CD8-positive, alpha-beta memory T cell (primary cell): ENCODE measurements around the gene ACTR10. TPM values are rescaled to one million over a fixed set of nuclear protein-coding genes. Genes with fewer than 3 reads are reported as not detected.

ENCODE experiments used
- CTCF ChIA-PET: fragments of 350-600 bp; sonication (Branson Sonifier 250); formaldehyde crosslinking; loops from one replicate; lab custom pipeline; 2021; ENCODE audit warnings: antibody characterized with exemption; lab: Charles Lee
- POLR2A ChIA-PET: fragments of 350-600 bp; sonication (Branson Sonifier 250); formaldehyde crosslinking; loops from one replicate; lab custom pipeline; 2021; ENCODE audit warnings: antibody characterized with exemption; lab: Charles Lee
- DNase-seq, 5 donors: peaks; one replicate each; pipeline versions ENCODE4 v3.0.0 to v3.0.0-alpha.2; 2020 to 2022; ENCODE audit warnings: mixed read lengths in 1 of 5
- H3K27ac ChIP-seq: one replicate; pipeline ENCODE4 v1.7.0; 2013; ENCODE audit warnings: low read depth, mild to moderate bottlenecking, low read length, moderate library complexity
- H3K27me3 ChIP-seq: 2 replicates; pipeline ENCODE4 v1.7.0; 2013; ENCODE audit warnings: low read length, mild to moderate bottlenecking; ENCODE audit not compliant: insufficient read depth, poor library complexity, severe bottlenecking
- H3K36me3 ChIP-seq: 2 replicates; pipeline ENCODE4 v1.7.0; 2013; ENCODE audit warnings: mild to moderate bottlenecking, low read length, moderate library complexity; ENCODE audit not compliant: insufficient read depth
- H3K4me1 ChIP-seq: 2 replicates; pipeline ENCODE4 v1.7.0; 2013; ENCODE audit warnings: mild to moderate bottlenecking, low read length, moderate library complexity; ENCODE audit not compliant: insufficient read depth
- H3K4me3 ChIP-seq: 2 replicates; pipeline ENCODE4 v1.7.0; 2013; ENCODE audit warnings: mild to moderate bottlenecking, low read length
- H3K9me3 ChIP-seq: 2 replicates; pipeline ENCODE4 v1.7.0; 2013; ENCODE audit warnings: mild to moderate bottlenecking, low read length
- H3K27ac Mint-ChIP-seq, 8 donors: one replicate each; pipeline ENCODE4 v1.8.0; 2020 to 2021; ENCODE audit warnings: mixed read lengths in 8 of 8, mild to moderate bottlenecking in 6 of 8, inconsistent platforms in 3 of 8, moderate library complexity in 3 of 8
- H3K27me3 Mint-ChIP-seq, 2 donors: one replicate each; pipeline ENCODE4 v1.8.0; 2020 to 2021; ENCODE audit warnings: mixed read lengths in 2 of 2, mild to moderate bottlenecking in 1 of 2, moderate library complexity in 1 of 2
- H3K36me3 Mint-ChIP-seq, 3 donors: one replicate each; pipeline ENCODE4 v1.8.0; 2020 to 2021; ENCODE audit warnings: mixed read lengths in 3 of 3, inconsistent platforms in 1 of 3, mild to moderate bottlenecking in 1 of 3
- H3K4me1 Mint-ChIP-seq, 3 donors: one replicate each; pipeline ENCODE4 v1.8.0; 2020 to 2021; ENCODE audit warnings: mixed read lengths in 3 of 3, inconsistent platforms in 1 of 3, mild to moderate bottlenecking in 1 of 3
- H3K4me3 Mint-ChIP-seq, 7 donors: one replicate each; pipeline ENCODE4 v1.8.0; 2020 to 2021; ENCODE audit warnings: mixed read lengths in 7 of 7, mild to moderate bottlenecking in 6 of 7, moderate library complexity in 4 of 7, inconsistent platforms in 2 of 7
- H3K9me3 Mint-ChIP-seq, 5 donors: one replicate each; pipeline ENCODE4 v1.8.0; 2020 to 2022; ENCODE audit warnings: mixed read lengths in 5 of 5, mild to moderate bottlenecking in 3 of 5, moderate library complexity in 2 of 5, inconsistent platforms in 1 of 5
- polyA plus RNA-seq: library from polyadenylated mRNA; unstranded; fragments of 300-500 nt; fragmentation: Illumina TruSeq; gene quantifications from one replicate; pipeline ENCODE4 v1.2.3, GENCODE V29; 2021
- total RNA-seq, 2 experiments: library from RNA; stranded (reverse); gene quantifications; one replicate each; pipeline ENCODE4 v1.2.3, GENCODE V29; 2021

Gene ACTR10
- total and polyA plus RNA-seq, 3 experiments from 2014 or later, result 38.7 to 81.9 (median 41.5) TPM

DNA sequence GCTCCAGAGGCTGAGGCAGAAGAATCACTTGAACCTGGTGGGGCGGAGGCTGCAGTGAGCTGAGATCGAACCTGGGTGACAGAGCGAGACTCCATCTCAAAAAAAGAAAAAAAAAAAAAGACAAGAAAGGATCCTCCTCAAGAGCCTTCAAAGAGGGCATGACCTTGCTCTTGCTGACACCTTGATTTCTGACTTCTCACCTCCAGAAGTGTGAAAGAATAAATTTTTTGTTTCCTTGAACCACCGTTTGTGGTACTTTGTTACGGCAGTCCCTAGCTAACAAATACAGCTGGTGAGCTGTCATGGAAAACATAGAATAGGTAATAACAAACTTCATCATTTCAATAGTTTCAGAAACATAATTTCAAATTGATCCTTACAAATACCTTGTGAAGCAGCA, 1.9 kb upstream of the ACTR10 start:
- Mint-ChIP-seq H3K27ac (peak overlapping the region; percentile 79 to 99 (median 96)), H3K4me1 (peaks cover 42 to 48% (median 44%) of the 10 kb centered on the region in 3 donors), H3K27me3 (no peaks in the 10 kb centered on the region), H3K4me3 (peak overlapping the region; percentile 62 to 97 (median 94)), H3K9me3 (no peaks in the 10 kb centered on the region), H3K36me3 (peaks cover 0 to 15% (median 0%) of the 10 kb centered on the region in 3 donors)
- no peak overlapping the region for H3K4me3 ChIP-seq
- H3K27me3 ChIP-seq, result no peaks in the 10 kb centered on the region
- ChIA-PET CTCF (no interaction called here), POLR2A (interaction anchor here (0.6 to 2.6 kb wide), 4 partner anchors 64 to 230 kb away, joined by 4 to 22 read pairs (median 10); partner anchors contain the start of genes ARID4A, KIAA0586 and TIMM9)
- H3K27ac ChIP-seq, result no peak overlapping the region
- H3K9me3 ChIP-seq, result no peaks in the 10 kb centered on the region
- peak in 3 of 5 donors; percentile 2 to 60 (median 49) for DNase-seq
- no peaks in the 10 kb centered on the region for H3K36me3 ChIP-seq
- H3K4me1 ChIP-seq, result peaks cover 29% of the 10 kb centered on the region

DNA sequence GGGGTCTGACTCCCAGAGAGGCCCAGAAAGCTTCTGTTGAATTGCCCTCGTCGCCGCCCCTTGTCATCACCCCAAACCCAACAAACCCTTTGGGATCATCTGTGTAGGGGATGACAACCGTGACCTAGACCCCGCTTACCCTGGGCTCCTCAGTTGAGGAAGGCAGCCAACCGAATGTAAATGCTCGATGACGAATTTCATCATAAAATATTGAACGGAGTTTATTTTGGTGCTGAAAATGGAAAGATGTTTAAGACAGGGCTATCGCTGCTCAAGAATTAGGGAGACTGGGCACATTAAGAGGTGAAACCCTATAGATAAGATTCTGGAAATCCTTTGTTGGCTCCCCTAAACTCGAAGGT, 512 bp downstream of the ACTR10 start:
- Mint-ChIP-seq H3K27ac (peak overlapping the region; percentile 90 to 99 (median 96)), H3K36me3 (peaks cover 0 to 31% (median 0%) of the 10 kb centered on the region in 3 donors), H3K4me1 (peaks cover 47 to 57% (median 53%) of the 10 kb centered on the region in 3 donors), H3K9me3 (no peaks in the 10 kb centered on the region), H3K27me3 (no peaks in the 10 kb centered on the region), H3K4me3 (peak overlapping the region; percentile 90 to 98 (median 93))
- POLR2A ChIA-PET, result interaction anchor here (1.6 to 2.6 kb wide), 3 partner anchors 44 to 227 kb away, joined by 7 to 22 read pairs (median 16); partner anchors contain the start of genes ARID4A, KIAA0586, PSMA3 and TIMM9
- Histone ChIP-seq H3K27me3 (no peaks in the 10 kb centered on the region), H3K27ac (peak overlapping the region; percentile 92), H3K4me1 (peaks cover 29% of the 10 kb centered on the region), H3K4me3 (peak overlapping the region; percentile 72), H3K36me3 (no peaks in the 10 kb centered on the region), H3K9me3 (no peaks in the 10 kb centered on the region)
- CTCF ChIA-PET, result interaction anchor here (0.8 to 1.2 kb wide), 3 partner anchors 39 to 195 kb away, joined by 3 read pairs; partner anchors contain the start of gene TOMM20L
- DNase-seq, result no peak

DNA sequence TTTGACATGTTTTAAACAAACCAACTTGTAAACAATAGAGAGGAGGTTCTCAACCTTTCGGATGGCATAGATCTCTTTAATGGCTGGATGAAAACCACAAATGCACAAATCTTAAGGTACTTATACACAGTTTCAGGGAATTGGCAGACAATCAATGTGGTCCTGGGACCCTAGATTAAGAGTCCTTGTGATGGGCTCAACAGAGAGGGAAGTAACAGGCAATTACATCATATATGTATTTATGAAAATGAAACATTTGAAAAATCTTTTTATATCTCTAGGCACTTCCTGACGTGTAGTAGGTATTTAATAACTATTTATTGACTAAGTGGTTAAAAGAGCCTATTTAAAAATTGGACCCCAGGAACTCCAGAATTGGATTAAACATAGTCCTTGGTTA, 897 bp downstream of the ACTR10 start:
- Mint-ChIP-seq H3K4me1 (peaks cover 47 to 57% (median 57%) of the 10 kb centered on the region in 3 donors), H3K27me3 (no peaks in the 10 kb centered on the region), H3K9me3 (no peaks in the 10 kb centered on the region), H3K36me3 (peaks cover 0 to 33% (median 0%) of the 10 kb centered on the region in 3 donors), H3K4me3 (peak overlapping the region; percentile 90 to 98 (median 93)), H3K27ac (peak overlapping the region; percentile 90 to 99 (median 96))
- CTCF ChIA-PET, result interaction anchor here (0.9 to 1.2 kb wide), 2 partner anchors 46 to 194 kb away, joined by 3 read pairs; partner anchors contain the start of gene TOMM20L
- Histone ChIP-seq H3K4me3 (peak overlapping the region; percentile 72), H3K27me3 (no peaks in the 10 kb centered on the region), H3K36me3 (no peaks in the 10 kb centered on the region), H3K9me3 (no peaks in the 10 kb centered on the region), H3K27ac (peak overlapping the region; percentile 92), H3K4me1 (peaks cover 29% of the 10 kb centered on the region)
- DNase-seq, result peak in 1 of 5 donors; percentile 5
- POLR2A ChIA-PET, result interaction anchor here (1.6 to 2.6 kb wide), 3 partner anchors 44 to 227 kb away, joined by 7 to 22 read pairs (median 16); partner anchors contain the start of genes ARID4A, KIAA0586, PSMA3 and TIMM9

DNA sequence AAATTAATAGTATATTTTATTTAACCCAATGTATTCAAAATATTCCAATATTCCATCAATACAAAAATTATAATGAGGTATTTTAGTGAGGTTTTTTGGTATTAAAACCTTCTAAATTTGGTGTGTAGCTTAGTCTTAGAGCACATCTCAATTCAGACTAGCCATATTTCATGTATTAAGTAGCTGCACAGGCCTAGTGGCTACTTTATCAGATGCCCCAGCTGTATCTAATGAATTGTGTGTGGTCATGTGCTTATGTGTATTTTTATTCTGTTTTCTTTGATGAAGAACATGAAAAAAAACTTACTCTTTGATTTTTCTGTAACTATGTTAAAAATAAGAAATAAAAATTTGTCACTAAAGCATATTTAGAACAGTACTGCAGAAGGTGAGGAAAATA, 13.2 kb downstream of the ACTR10 start:
- ChIA-PET POLR2A (interaction anchor here (0.6 kb wide), 1 partner anchor 1046 kb away, joined by 3 read pairs; no protein-coding TSS in a partner anchor), CTCF (no interaction called here)
- Mint-ChIP-seq H3K9me3 (no peaks in the 10 kb centered on the region), H3K36me3 (peaks cover 19 to 73% (median 22%) of the 10 kb centered on the region in 3 donors), H3K27ac (no peak overlapping the region), H3K27me3 (no peaks in the 10 kb centered on the region), H3K4me1 (peaks cover 0 to 4% (median 4%) of the 10 kb centered on the region in 3 donors), H3K4me3 (no peak overlapping the region)
- Histone ChIP-seq H3K4me3 (no peak overlapping the region), H3K4me1 (no peaks in the 10 kb centered on the region), H3K27me3 (no peaks in the 10 kb centered on the region), H3K9me3 (no peaks in the 10 kb centered on the region), H3K27ac (no peak overlapping the region), H3K36me3 (peaks cover 33% of the 10 kb centered on the region)
- no peak for DNase-seq

DNA sequence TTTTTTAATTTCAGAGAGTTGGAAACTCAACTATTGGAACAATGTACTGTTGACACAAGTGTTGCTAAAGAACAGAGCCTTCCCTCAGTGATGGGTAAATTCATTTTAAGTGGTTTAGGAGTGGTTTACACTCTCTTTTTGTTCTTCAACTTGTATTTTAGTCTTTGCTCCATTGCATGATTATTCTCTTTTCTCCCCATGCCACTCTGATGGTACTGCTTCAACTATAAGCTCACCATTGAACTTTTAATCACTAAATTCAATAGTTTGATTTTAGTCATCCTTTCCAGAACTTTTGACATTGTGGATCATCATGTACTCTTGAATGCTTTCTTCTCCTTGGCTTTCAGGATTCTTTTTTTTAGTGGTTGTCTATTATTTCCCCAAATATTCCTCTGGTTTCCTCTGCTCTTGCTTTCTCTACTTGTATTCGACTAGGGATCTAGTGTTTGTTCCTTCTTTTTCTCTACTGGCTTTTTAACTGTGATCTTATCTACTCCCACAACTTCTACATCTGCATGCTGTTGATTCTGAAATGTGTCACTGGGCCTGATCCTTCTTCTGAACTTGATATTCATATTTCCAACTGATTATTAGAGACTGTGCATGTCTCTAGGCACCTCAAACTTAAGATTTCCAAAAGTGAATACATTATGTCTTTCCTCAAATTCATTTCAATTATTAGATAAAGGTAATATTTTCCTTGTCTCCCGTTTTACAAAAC, 15.4 kb downstream of the ACTR10 start:
- no peaks in the 10 kb centered on the region for H3K27me3 ChIP-seq
- no peaks in the 10 kb centered on the region for H3K9me3 Mint-ChIP-seq
- CTCF ChIA-PET, result no interaction called here
- DNase-seq, result no peak
- no peak overlapping the region for H3K27ac ChIP-seq
- H3K27ac Mint-ChIP-seq, result peak overlapping the region in 4 of 8 donors; percentile 6 to 77 (median 45)
- peaks cover 0 to 6% (median 4%) of the 10 kb centered on the region in 3 donors for H3K4me1 Mint-ChIP-seq
- H3K9me3 ChIP-seq, result no peaks in the 10 kb centered on the region
- POLR2A ChIA-PET, result interaction anchor here (0.6 kb wide), 1 partner anchor 52 kb away, joined by 5 read pairs; no protein-coding TSS in a partner anchor
- H3K4me3 ChIP-seq, result no peak overlapping the region
- peaks cover 19 to 60% (median 22%) of the 10 kb centered on the region in 3 donors for H3K36me3 Mint-ChIP-seq
- H3K4me3 Mint-ChIP-seq, result no peak overlapping the region
- no peaks in the 10 kb centered on the region for H3K27me3 Mint-ChIP-seq
- peaks cover 29% of the 10 kb centered on the region for H3K36me3 ChIP-seq
- H3K4me1 ChIP-seq, result no peaks in the 10 kb centered on the region

DNA sequence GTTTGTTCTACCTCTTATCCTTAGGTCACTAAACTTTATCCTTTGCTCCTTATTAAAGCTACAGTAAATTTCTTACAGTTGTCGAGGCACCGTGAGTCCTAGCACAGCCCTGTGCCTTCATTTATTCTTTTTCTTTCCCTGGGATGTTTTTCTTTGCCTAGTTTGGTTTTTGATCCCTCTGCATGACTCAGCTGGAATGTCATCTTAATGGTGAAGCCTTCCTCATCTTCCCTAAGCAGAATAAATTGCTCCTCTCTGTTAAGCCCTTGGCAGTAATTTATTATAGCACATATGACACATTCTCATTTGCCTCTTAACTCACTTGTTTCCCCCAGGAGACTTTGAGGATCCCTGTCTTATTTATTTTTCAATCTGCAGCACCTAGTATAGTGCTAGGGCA, 16.6 kb downstream of the ACTR10 start:
- CTCF ChIA-PET, result no interaction called here
- no peaks in the 10 kb centered on the region for H3K9me3 Mint-ChIP-seq

DNA sequence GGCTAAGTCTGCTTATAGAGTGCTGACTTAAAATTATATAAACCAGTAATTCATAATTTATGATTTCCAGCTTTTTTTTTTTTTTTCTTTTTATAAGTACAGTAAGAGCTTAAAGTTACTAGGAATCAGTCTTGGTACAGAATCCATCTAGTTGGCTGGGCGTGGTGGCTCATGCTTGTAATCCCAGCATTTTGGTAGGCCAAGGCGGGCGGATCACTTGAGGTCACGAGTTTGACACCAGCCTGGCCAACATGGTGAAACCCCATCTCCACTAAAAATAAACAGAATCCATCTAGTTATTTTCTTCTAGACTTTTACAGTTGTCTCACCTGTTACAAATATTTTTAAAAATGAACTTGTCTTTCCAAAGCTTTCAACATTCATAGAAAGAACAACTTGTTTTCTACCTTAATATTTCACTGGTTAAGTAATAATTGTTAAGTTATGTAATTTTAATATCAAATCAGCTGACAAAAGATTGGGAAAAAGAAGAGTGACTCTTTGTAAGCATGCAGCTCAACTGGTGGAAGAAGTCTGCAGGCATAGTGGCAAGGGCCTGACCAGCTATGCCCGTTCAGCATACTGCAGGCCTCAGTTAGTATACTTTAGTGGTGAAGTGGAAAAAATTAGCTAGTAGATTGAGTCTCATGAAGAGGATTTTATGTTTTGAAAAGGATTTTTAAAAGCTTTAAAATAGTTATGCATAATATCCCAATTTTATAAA, 27.3 kb downstream of the ACTR10 start:
- Histone ChIP-seq H3K27me3 (no peaks in the 10 kb centered on the region), H3K9me3 (no peaks in the 10 kb centered on the region), H3K27ac (no peak overlapping the region), H3K4me3 (no peak overlapping the region), H3K4me1 (no peaks in the 10 kb centered on the region), H3K36me3 (no peaks in the 10 kb centered on the region)
- ChIA-PET CTCF (no interaction called here), POLR2A (no interaction called here)
- Mint-ChIP-seq H3K4me1 (peaks cover 0 to 2% (median 0%) of the 10 kb centered on the region in 3 donors), H3K27me3 (no peaks in the 10 kb centered on the region), H3K36me3 (peaks cover 0 to 45% (median 2%) of the 10 kb centered on the region in 3 donors), H3K9me3 (no peaks in the 10 kb centered on the region), H3K4me3 (no peak overlapping the region), H3K27ac (peak overlapping the region in 1 of 8 donors; percentile 23)
- DNase-seq, result no peak

More for the DNA sequence above, 16.6 kb downstream of the ACTR10 start:
- Histone ChIP-seq H3K27ac (no peak overlapping the region), H3K9me3 (no peaks in the 10 kb centered on the region), H3K4me3 (no peak overlapping the region), H3K36me3 (peaks cover 29% of the 10 kb centered on the region), H3K27me3 (no peaks in the 10 kb centered on the region), H3K4me1 (no peaks in the 10 kb centered on the region)
- POLR2A ChIA-PET, result interaction anchor here (0.6 kb wide), 2 partner anchors 12 to 25 kb away, joined by 4 read pairs; no protein-coding TSS in a partner anchor
- DNase-seq, result no peak
- Mint-ChIP-seq H3K27ac (peak overlapping the region in 1 of 8 donors; percentile 55), H3K27me3 (no peaks in the 10 kb centered on the region), H3K4me3 (no peak overlapping the region), H3K36me3 (peaks cover 19 to 59% (median 24%) of the 10 kb centered on the region in 3 donors), H3K4me1 (peaks cover 0 to 9% (median 3%) of the 10 kb centered on the region in 3 donors)
